H9 (cell line): ENCODE measurements around the gene RPGRIP1L. TPM values are rescaled to one million over a fixed set of nuclear protein-coding genes. Genes with fewer than 3 reads are reported as not detected.
A peak's percentile ranks its signal among the peaks of the same experiment; 100 is the strongest.

Experiments used
- DNase-seq: peaks from one replicate; pipeline ENCODE4 v3.0.0-alpha.2; 2017
- H2AFZ ChIP-seq: one replicate; pipeline ENCODE4 v1.6.1; 2013; ENCODE audit warnings: mild to moderate bottlenecking, low read length, control low read depth, moderate library complexity
- H2AK5ac ChIP-seq: 2 replicates; pipeline ENCODE4 v1.6.1; 2013; ENCODE audit warnings: low read length, control low read depth, mixed read lengths; ENCODE audit not compliant: insufficient read length
- H2BK120ac ChIP-seq: one replicate; pipeline ENCODE4 v1.6.1; 2013; ENCODE audit warnings: low read depth, mild to moderate bottlenecking, low read length, control low read depth, inconsistent platforms; ENCODE audit not compliant: poor library complexity, severe bottlenecking
- H2BK12ac ChIP-seq: 2 replicates; pipeline ENCODE4 v1.6.1; 2013; ENCODE audit warnings: low read length, control low read depth, mixed read lengths, low read depth; ENCODE audit not compliant: insufficient read length
- H2BK15ac ChIP-seq: 2 replicates; pipeline ENCODE4 v1.6.1; 2013; ENCODE audit warnings: low read depth, low read length, control low read depth
- H2BK20ac ChIP-seq: one replicate; pipeline ENCODE4 v1.6.1; 2013; ENCODE audit warnings: low read depth, mild to moderate bottlenecking, low read length, control low read depth, inconsistent platforms; ENCODE audit not compliant: poor library complexity, severe bottlenecking
- H2BK5ac ChIP-seq: 2 replicates; pipeline ENCODE4 v1.6.1; 2013; ENCODE audit warnings: low read length, control low read depth, mixed read lengths; ENCODE audit not compliant: insufficient read length
- H3K14ac ChIP-seq: 2 replicates; pipeline ENCODE4 v1.6.1; 2013; ENCODE audit warnings: low read length, control low read depth; ENCODE audit not compliant: insufficient read depth
- H3K18ac ChIP-seq: 2 replicates; pipeline ENCODE4 v1.6.1; 2013; ENCODE audit warnings: low read depth, mild to moderate bottlenecking, mixed read lengths, low read length, control low read depth; ENCODE audit not compliant: insufficient read length
- H3K23ac ChIP-seq: 2 replicates; pipeline ENCODE4 v1.6.1; 2013; ENCODE audit warnings: low read length, control low read depth, mixed read lengths, low read depth; ENCODE audit not compliant: insufficient read length
- H3K23me2 ChIP-seq: 2 replicates; pipeline ENCODE4 v1.6.1; 2013; ENCODE audit warnings: low read depth, mild to moderate bottlenecking, mixed read lengths, low read length, control low read depth; ENCODE audit not compliant: insufficient read length, poor library complexity, severe bottlenecking
- H3K27ac ChIP-seq: 2 replicates; pipeline ENCODE4 v1.5.1; 2013; ENCODE audit warnings: low read length, control low read depth, mixed read lengths, low read depth; ENCODE audit not compliant: insufficient read length
- H3K27me3 ChIP-seq: 2 replicates; pipeline ENCODE4 v1.6.1; 2013; ENCODE audit warnings: low read length, control low read depth, inconsistent platforms; ENCODE audit not compliant: insufficient read depth
- H3K4ac ChIP-seq: 2 replicates; pipeline ENCODE4 v1.6.1; 2013; ENCODE audit warnings: low read depth, mild to moderate bottlenecking, control low read depth, inconsistent platforms, low read length, moderate library complexity
- H3K4me1 ChIP-seq: 2 replicates; pipeline ENCODE4 v1.6.1; 2013; ENCODE audit warnings: low read length, control low read depth, inconsistent platforms; ENCODE audit not compliant: insufficient read depth
- H3K4me2 ChIP-seq: 2 replicates; pipeline ENCODE4 v1.6.1; 2013; ENCODE audit warnings: low read length, control low read depth, mixed read lengths; ENCODE audit not compliant: insufficient read length, insufficient read depth
- H3K56ac ChIP-seq: 2 replicates; pipeline ENCODE4 v1.6.1; 2013; ENCODE audit warnings: low read depth, mild to moderate bottlenecking, mixed read lengths, low read length, control low read depth; ENCODE audit not compliant: insufficient read length
- H3K79me1 ChIP-seq: 2 replicates; pipeline ENCODE4 v1.6.1; 2013; ENCODE audit warnings: low read depth, mild to moderate bottlenecking, moderate library complexity, low read length, control low read depth, inconsistent platforms; ENCODE audit not compliant: insufficient read depth, poor library complexity, severe bottlenecking
- H3K79me2 ChIP-seq: 2 replicates; pipeline ENCODE4 v1.6.1; 2013; ENCODE audit warnings: low read length, control low read depth, inconsistent platforms; ENCODE audit not compliant: insufficient read depth
- H3K9ac ChIP-seq: 2 replicates; pipeline ENCODE4 v1.6.1; 2013; ENCODE audit warnings: low read length, control low read depth, mixed read lengths; ENCODE audit not compliant: insufficient read length; ENCODE audit errors: extremely low read depth
- H3K9me3 ChIP-seq: one replicate; pipeline ENCODE4 v1.6.1; 2013; ENCODE audit warnings: low read depth, low read length, inconsistent platforms; ENCODE audit not compliant: control insufficient read depth
- H3T11ph ChIP-seq: one replicate; pipeline ENCODE4 v1.6.1; 2013; ENCODE audit warnings: mild to moderate bottlenecking, low read length, control low read depth, inconsistent platforms
- H4K20me1 ChIP-seq: one replicate; pipeline ENCODE4 v1.6.1; 2013; ENCODE audit not compliant: control insufficient read depth, insufficient read length, insufficient read depth
- H4K5ac ChIP-seq: 2 replicates; pipeline ENCODE4 v1.6.1; 2013; ENCODE audit warnings: low read depth, mild to moderate bottlenecking, mixed read lengths, low read length, control low read depth; ENCODE audit not compliant: insufficient read length
- H4K8ac ChIP-seq: replicated peaks from 2 replicates; pipeline ENCODE4 v1.6.1; 2013; ENCODE audit warnings: low read length, control low read depth, mixed read lengths, low read depth; ENCODE audit not compliant: insufficient read length
- H4K91ac ChIP-seq: 2 replicates; pipeline ENCODE4 v1.6.1; 2013; ENCODE audit warnings: low read depth, mild to moderate bottlenecking, moderate library complexity, mixed read lengths, low read length, control low read depth; ENCODE audit not compliant: insufficient read length
- H3K27ac Mint-ChIP-seq, 3 experiments: 2 replicates in 2 of 3; 3 replicates in 1 of 3; pipeline ENCODE4 v1.8.0; 2020 to 2021; ENCODE audit warnings: mixed read lengths in 3 of 3, mild to moderate bottlenecking in 1 of 3, moderate library complexity in 1 of 3
- H3K27me3 Mint-ChIP-seq: 2 replicates; pipeline ENCODE4 v1.8.0; 2021; ENCODE audit warnings: low read depth, mild to moderate bottlenecking, moderate library complexity, mixed read lengths
- H3K36me3 Mint-ChIP-seq, 3 experiments: 2 replicates in 2 of 3; 3 replicates in 1 of 3; pipeline ENCODE4 v1.8.0; 2020 to 2021; ENCODE audit warnings: low read depth in 3 of 3, mixed read lengths in 3 of 3; ENCODE audit not compliant: insufficient read depth in 1 of 3
- H3K4me1 Mint-ChIP-seq, 2 experiments: 2 replicates each; pipeline ENCODE4 v1.8.0; 2020; ENCODE audit warnings: mixed read lengths in 2 of 2
- H3K4me3 Mint-ChIP-seq, 2 experiments: 2 replicates in 1 of 2; 3 replicates in 1 of 2; pipeline ENCODE4 v1.8.0; 2020 to 2021; ENCODE audit warnings: mild to moderate bottlenecking in 2 of 2, mixed read lengths in 2 of 2, moderate library complexity in 1 of 2
- H3K9me3 Mint-ChIP-seq, 2 experiments: 2 replicates in 1 of 2; 3 replicates in 1 of 2; pipeline ENCODE4 v1.8.0; 2020; ENCODE audit warnings: mild to moderate bottlenecking in 2 of 2, mixed read lengths in 2 of 2, moderate library complexity in 1 of 2
- WGBS: extraction: QIAGEN DNeasy Blood & Tissue Kit; methylation state at CpG from one replicate; pipeline ENCODE4 v1.1.7; 2013; ENCODE audit warnings: missing lambda C conversion rate, low lambda C conversion rate, mixed read lengths; ENCODE audit not compliant: insufficient read length; ENCODE audit errors: extremely low coverage; 5-methylcytosine and 5-hydroxymethylcytosine counted together
- long read RNA-seq: library from polyadenylated mRNA; unstranded; transcript quantifications from one replicate; pipeline ENCODE4 v2.0.0, GENCODE V29; 2020
- total RNA-seq: library from RNA; stranded (reverse); gene quantifications from 2 replicates; pipeline ENCODE4 v1.2.1, GENCODE V29; 2021
- TF ChIP-seq, protein P1 (sequence below): fragments of 200-600 bp; sonication (generic); conservative IDR thresholded peaks from 3 replicates; pipeline ENCODE4 v1.8.0; 2021; ENCODE audit warnings: antibody characterized with exemption, mild to moderate bottlenecking

RPGRIP1L gene
- 11.7 and 12.1 TPM in 2 replicates for total RNA-seq
- long read RNA-seq, full-length matches to known transcripts, result 5 of 17 reads
- long read RNA-seq, partial matches to known transcripts, result 10 of 17 reads
- long read RNA-seq, other reads (novel, unspliced or antisense), result 2 of 17 reads

GRCh38 chr16:53703590-53704444, at the start of gene RPGRIP1L, which contains the start of gene FTO:
Gene RPGRIP1L, minus strand, starts transcription at chr16:53703859. Its CDS starts 3,136 bp downstream, at chr16:53700723.
Gene FTO, plus strand, starts transcription at chr16:53704156.
- peak; percentile 99 for DNase-seq
- H2BK12ac ChIP-seq, result no peak within 1 kb of the TSS
- no peak within 1 kb of the TSS for H4K5ac ChIP-seq
- H2BK15ac ChIP-seq, result no peak within 1 kb of the TSS
- H3K79me1 ChIP-seq, result no peaks in the 10 kb centered on the region
- no peak within 1 kb of the TSS for H2BK20ac ChIP-seq
- H2AK5ac ChIP-seq, result no peak within 1 kb of the TSS
- peak within 1 kb of the TSS; percentile 93 to 97 for H3K4me3 Mint-ChIP-seq
- H3K4me1 ChIP-seq, result no peaks in the 10 kb centered on the region
- H3K36me3 Mint-ChIP-seq, result peaks cover 4 to 9% (median 5%) of the 10 kb centered on the region in 3 experiments; a peak in 5 of 7 replicates
- H3T11ph ChIP-seq, result no peak within 1 kb of the TSS
- no peak within 1 kb of the TSS for H4K8ac ChIP-seq
- H3K23ac ChIP-seq, result no peak within 1 kb of the TSS
- peaks cover 8 to 13% of the 10 kb centered on the region in 2 experiments for H3K4me1 Mint-ChIP-seq
- H2BK120ac ChIP-seq, result no peak within 1 kb of the TSS
- no peak within 1 kb of the TSS for H3K4ac ChIP-seq
- TF ChIP-seq, protein P1, sequence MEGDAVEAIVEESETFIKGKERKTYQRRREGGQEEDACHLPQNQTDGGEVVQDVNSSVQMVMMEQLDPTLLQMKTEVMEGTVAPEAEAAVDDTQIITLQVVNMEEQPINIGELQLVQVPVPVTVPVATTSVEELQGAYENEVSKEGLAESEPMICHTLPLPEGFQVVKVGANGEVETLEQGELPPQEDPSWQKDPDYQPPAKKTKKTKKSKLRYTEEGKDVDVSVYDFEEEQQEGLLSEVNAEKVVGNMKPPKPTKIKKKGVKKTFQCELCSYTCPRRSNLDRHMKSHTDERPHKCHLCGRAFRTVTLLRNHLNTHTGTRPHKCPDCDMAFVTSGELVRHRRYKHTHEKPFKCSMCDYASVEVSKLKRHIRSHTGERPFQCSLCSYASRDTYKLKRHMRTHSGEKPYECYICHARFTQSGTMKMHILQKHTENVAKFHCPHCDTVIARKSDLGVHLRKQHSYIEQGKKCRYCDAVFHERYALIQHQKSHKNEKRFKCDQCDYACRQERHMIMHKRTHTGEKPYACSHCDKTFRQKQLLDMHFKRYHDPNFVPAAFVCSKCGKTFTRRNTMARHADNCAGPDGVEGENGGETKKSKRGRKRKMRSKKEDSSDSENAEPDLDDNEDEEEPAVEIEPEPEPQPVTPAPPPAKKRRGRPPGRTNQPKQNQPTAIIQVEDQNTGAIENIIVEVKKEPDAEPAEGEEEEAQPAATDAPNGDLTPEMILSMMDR, result no peak
- peak within 1 kb of the TSS; percentile 71 for H3K9ac ChIP-seq
- no peaks in the 10 kb centered on the region for H3K27me3 Mint-ChIP-seq
- no peaks in the 10 kb centered on the region for H4K20me1 ChIP-seq
- no peaks in the 10 kb centered on the region for H3K27me3 ChIP-seq
- no CpG with 5 or more reads among the region's 57 CpGs for WGBS
- peak within 1 kb of the TSS; percentile 81 to 97 (median 95); a peak in 6 of 7 replicates for H3K27ac Mint-ChIP-seq
- 0 out of 2 replicates have a peak, but pooled peaks cover 1% of the 10 kb centered on the region for H3K79me2 ChIP-seq
- H3K9me3 ChIP-seq, result no peaks in the 10 kb centered on the region
- peaks cover 7% of the 10 kb centered on the region for H3K23me2 ChIP-seq
- H2AFZ ChIP-seq, result no peak within 1 kb of the TSS
- H3K9me3 Mint-ChIP-seq, result peaks cover 0 to under 1% of the 10 kb centered on the region in 2 experiments; a peak in 2 of 5 replicates
- no peak within 1 kb of the TSS for H3K27ac ChIP-seq
- H3K18ac ChIP-seq, result no peak within 1 kb of the TSS
- no peak within 1 kb of the TSS for H2BK5ac ChIP-seq
- no peak within 1 kb of the TSS for H4K91ac ChIP-seq
- H3K4me2 ChIP-seq, result peak within 1 kb of the TSS; percentile 82
- H3K14ac ChIP-seq, result no peak within 1 kb of the TSS
- H3K56ac ChIP-seq, result no peak within 1 kb of the TSS
